Neural cell (in vitro differentiated cells): ENCODE results near the gene EIF4G3. TPM values are rescaled to one million over a fixed set of nuclear protein-coding genes. Genes with fewer than 3 reads are reported as not detected.

ENCODE experiments used
- H2AFZ ChIP-seq: fragments of 200-600, 300-800 bp; sonication (generic), shearing (Covaris generic); 2 replicates; pipeline ENCODE4 v1.6.0; 2014; ENCODE audit warnings: low read depth, mild to moderate bottlenecking, antibody characterized with exemption, low read length, moderate library complexity
- H3F3A ChIP-seq: fragments of 200-600 bp; shearing (Covaris generic); 2 replicates; pipeline ENCODE4 v1.6.1; 2016; ENCODE audit warnings: mild to moderate bottlenecking, moderate library complexity, mixed read lengths, antibody characterized with exemption, low read length; ENCODE audit not compliant: insufficient read depth, poor library complexity, severe bottlenecking
- H3K27ac ChIP-seq: fragments of 200-600, 300-800 bp; sonication (generic), shearing (Covaris generic); 2 replicates; pipeline ENCODE4 v1.5.1; 2014; ENCODE audit warnings: mild to moderate bottlenecking, low read length, moderate library complexity
- H3K27me3 ChIP-seq: fragments of 300-800, 200-600 bp; sonication (generic), shearing (Covaris generic); 2 replicates; pipeline ENCODE4 v1.6.0; 2014; ENCODE audit warnings: mild to moderate bottlenecking, low read depth, low read length, moderate library complexity; ENCODE audit not compliant: insufficient read depth
- H3K36me3 ChIP-seq: fragments of 300-800, 200-600 bp; sonication (generic), shearing (Covaris generic); 2 replicates; pipeline ENCODE4 v1.5.1; 2014; ENCODE audit warnings: mild to moderate bottlenecking, antibody characterized with exemption, low read length, moderate library complexity; ENCODE audit not compliant: insufficient read depth
- H3K4me2 ChIP-seq: fragments of 300-800, 200-600 bp; sonication (generic), shearing (Covaris generic); 2 replicates; pipeline ENCODE4 v1.6.0; 2014; ENCODE audit warnings: mild to moderate bottlenecking, low read length
- H3K4me3 ChIP-seq: fragments of 300-800, 200-600 bp; sonication (generic), shearing (Covaris generic); 2 replicates; pipeline ENCODE4 v1.5.1; 2014; ENCODE audit warnings: mild to moderate bottlenecking, low read length, moderate library complexity
- H3K79me2 ChIP-seq: fragments of 200-600 bp; shearing (Covaris generic); replicated peaks from 2 replicates; pipeline ENCODE4 v1.6.0; 2014; ENCODE audit warnings: mild to moderate bottlenecking, low read length, moderate library complexity; ENCODE audit not compliant: insufficient read depth
- H3K9ac ChIP-seq: fragments of 300-800, 200-600 bp; sonication (generic), shearing (Covaris generic); 2 replicates; pipeline ENCODE4 v1.6.1; 2016; ENCODE audit warnings: mild to moderate bottlenecking, low read length, mixed read lengths
- H3K9me2 ChIP-seq: fragments of 200-600 bp; shearing (Covaris generic); 2 replicates; pipeline ENCODE4 v1.6.1; 2016; ENCODE audit warnings: mild to moderate bottlenecking, low read length, mixed read lengths; ENCODE audit not compliant: insufficient read depth
- H3K9me3 ChIP-seq: fragments of 200-600, 300-800 bp; sonication (generic), shearing (Covaris generic); 2 replicates; pipeline ENCODE4 v1.6.1; 2016; ENCODE audit warnings: mild to moderate bottlenecking, mixed run types, low read length, moderate library complexity, mixed read lengths
- H4K20me1 ChIP-seq: fragments of 200-600 bp; shearing (Covaris generic); 2 replicates; pipeline ENCODE4 v1.6.1; 2016; ENCODE audit warnings: mild to moderate bottlenecking, mixed run types; ENCODE audit not compliant: insufficient read depth
- CTCF ChIP-seq: fragments of 450-650 bp; IDR thresholded peaks from 2 replicates; pipeline ENCODE4 v1.5.1; 2014; ENCODE audit warnings: antibody characterized with exemption, mild to moderate bottlenecking, moderate library complexity; ENCODE audit not compliant: poor library complexity, severe bottlenecking
- EP300 ChIP-seq: fragments of 450-650 bp; conservative IDR thresholded peaks from 2 replicates; pipeline ENCODE4 v1.6.1; 2014; ENCODE audit warnings: antibody characterized with exemption, mild to moderate bottlenecking, moderate library complexity; ENCODE audit not compliant: poor library complexity, severe bottlenecking
- EZH2 ChIP-seq: fragments of 200-600, 300-800 bp; shearing (Covaris generic), sonication (generic); IDR thresholded peaks from 2 replicates; pipeline ENCODE4 v1.6.1; 2014; ENCODE audit warnings: antibody characterized with exemption, low read length, borderline replicate concordance, mild to moderate bottlenecking; ENCODE audit not compliant: insufficient read depth, poor library complexity, severe bottlenecking
- MXI1 ChIP-seq: fragments of 450-650 bp; conservative IDR thresholded peaks from 2 replicates; pipeline ENCODE4 v1.6.1; 2014; ENCODE audit warnings: antibody characterized with exemption, mild to moderate bottlenecking; ENCODE audit not compliant: poor library complexity, severe bottlenecking
- POLR2AphosphoS5 ChIP-seq: IDR thresholded peaks from 2 replicates; pipeline ENCODE4 v1.6.1; 2012
- RAD21 ChIP-seq: fragments of 450-650 bp; conservative IDR thresholded peaks from 2 replicates; pipeline ENCODE4 v1.6.1; 2014; ENCODE audit warnings: antibody characterized with exemption, mild to moderate bottlenecking, moderate library complexity
- REST ChIP-seq: IDR thresholded peaks from 2 replicates; pipeline ENCODE4 v1.6.1; 2012; ENCODE audit warnings: borderline replicate concordance
- SMC3 ChIP-seq: fragments of 450-650 bp; conservative IDR thresholded peaks from 2 replicates; pipeline ENCODE4 v1.6.1; 2014; ENCODE audit warnings: antibody characterized with exemption, mild to moderate bottlenecking, moderate library complexity; ENCODE audit not compliant: poor library complexity
- TAF1 ChIP-seq: IDR thresholded peaks from 2 replicates; pipeline ENCODE4 v1.6.1; 2012; ENCODE audit warnings: low read depth
- polyA plus RNA-seq: library from polyadenylated mRNA; depleted of rRNA; stranded (reverse); fragments of >200 nt; gene quantifications from 2 replicates; pipeline ENCODE4 v1.2.3, GENCODE V29; 2014

Gene EIF4G3
- polyA plus RNA-seq, 1 donor from 2014 or later: 56.9 TPM

GRCh38 chr1:20996554-20996953 lies 180.1 kb downstream of the EIF4G3 start:
- Histone ChIP-seq H3K9ac (no peak overlapping the region), H3K9me2 (no peaks in the 10 kb centered on the region), H3K79me2 (peaks cover 3% of the 10 kb centered on the region), H3K27ac (no peak overlapping the region), H3K4me2 (no peak overlapping the region), H3K27me3 (no peaks in the 10 kb centered on the region), H4K20me1 (no peaks in the 10 kb centered on the region), H3F3A (no peaks in the 10 kb centered on the region), H3K9me3 (no peaks in the 10 kb centered on the region), H3K4me3 (no peak overlapping the region), H2AFZ (no peak overlapping the region), H3K36me3 (no peaks in the 10 kb centered on the region)
- TF ChIP-seq SMC3 (no peak), POLR2AphosphoS5 (no peak), EZH2 (no peak), REST (no peak), TAF1 (no peak), EP300 (no peak), CTCF (no peak), RAD21 (no peak), MXI1 (no peak)

GRCh38 chr1:20993716-20994575 lies 182.8 kb downstream of the EIF4G3 start:
- no peaks in the 10 kb centered on the region for H3K9me3 ChIP-seq
- no peak overlapping the region for H3K4me3 ChIP-seq
- H3K27me3 ChIP-seq: no peaks in the 10 kb centered on the region
- no peak for TF ChIP-seq POLR2AphosphoS5
- H3K9me2 ChIP-seq: no peaks in the 10 kb centered on the region
- H2AFZ ChIP-seq: no peak overlapping the region
- H3K27ac ChIP-seq: no peak overlapping the region
- no peaks in the 10 kb centered on the region for H4K20me1 ChIP-seq
- H3K4me2 ChIP-seq: no peak overlapping the region
- H3K36me3 ChIP-seq: no peaks in the 10 kb centered on the region
- H3K9ac ChIP-seq: no peak overlapping the region
- H3F3A ChIP-seq: no peaks in the 10 kb centered on the region
- H3K79me2 ChIP-seq: peaks cover 7% of the 10 kb centered on the region
